AG04450 (cell line): Measurements from ENCODE around the gene SOBP. TPM values are rescaled to one million over a fixed set of nuclear protein-coding genes. Genes with fewer than 3 reads are reported as not detected.

Source experiments
- CTCF ChIA-PET: fragments of 300-600, 350-600 bp; formaldehyde crosslinking; extraction: SDS; loops from one replicate; lab custom pipeline; 2022; ENCODE audit warnings: antibody characterized with exemption, inconsistent platforms; lab: Charles Lee
- POLR2A ChIA-PET: fragments of 350-600 bp; formaldehyde crosslinking; extraction: SDS; loops from one replicate; lab custom pipeline; 2021; ENCODE audit warnings: antibody characterized with exemption, inconsistent platforms; lab: Yijun Ruan, JAX
- DNase-seq: peaks from one replicate; pipeline ENCODE4 v3.0.0-alpha.2; 2011; ENCODE audit warnings: low read depth, low spot score
- H3K27ac ChIP-seq: one replicate; pipeline ENCODE4 v1.5.1; 2012; ENCODE audit warnings: low read depth, low read length, control low read depth
- H3K27me3 ChIP-seq: one replicate; pipeline ENCODE4 v1.6.0; 2012; ENCODE audit warnings: low read length; ENCODE audit not compliant: control insufficient read depth, insufficient read depth
- H3K4me3 ChIP-seq: 2 replicates; pipeline ENCODE4 v1.5.1; 2011; ENCODE audit warnings: mild to moderate bottlenecking, low read depth, low read length, control low read depth
- H3K9me3 ChIP-seq: 2 replicates; pipeline ENCODE4 v1.5.1; 2012; ENCODE audit warnings: low read length; ENCODE audit not compliant: control insufficient read depth, insufficient read depth
- CTCF ChIP-seq: IDR thresholded peaks from 2 replicates; pipeline ENCODE4 v1.5.1; 2011; ENCODE audit warnings: low read depth, low read length, control low read depth, inconsistent platforms
- polyA plus RNA-seq: library from polyadenylated mRNA; depleted of rRNA; stranded (reverse); fragments of >200 nt; gene quantifications from 2 replicates; pipeline ENCODE4 v1.2.3, GENCODE V29; 2011

Gene SOBP
- polyA plus RNA-seq, 1 experiment = 0.76 TPM

- CTCF ChIA-PET = interaction anchor here (0.7 to 1.0 kb wide), 2 partner anchors 402 to 420 kb away, joined by 3 read pairs; no protein-coding TSS in a partner anchor
Measured at GRCh38 chr6:107533415-107534059, 43.6 kb downstream of the SOBP start.

GRCh38 chr6:107534571-107535141 is 44.7 kb downstream of the SOBP start:
- DNase-seq = no peak
- ChIA-PET CTCF (interaction anchor here (0.6 kb wide), 1 partner anchor 151 kb away, joined by 3 read pairs; no protein-coding TSS in a partner anchor), POLR2A (no interaction called here)
- Histone ChIP-seq H3K9me3 (no peaks in the 10 kb centered on the region), H3K27me3 (no peaks in the 10 kb centered on the region), H3K27ac (no peak overlapping the region), H3K4me3 (no peak overlapping the region)
- no peak for TF ChIP-seq CTCF

More at GRCh38 chr6:107533415-107534059, 43.6 kb downstream of the SOBP start:
- no peak overlapping the region for H3K27ac ChIP-seq
- no peak for DNase-seq
- H3K27me3 ChIP-seq = no peaks in the 10 kb centered on the region
- no peak for TF ChIP-seq CTCF
- H3K4me3 ChIP-seq = no peak overlapping the region
- POLR2A ChIA-PET = no interaction called here
- H3K9me3 ChIP-seq = no peaks in the 10 kb centered on the region

GRCh38 chr6:107535626-107536025 is 45.7 kb downstream of the SOBP start:
- no peak for TF ChIP-seq CTCF
- POLR2A ChIA-PET = interaction anchor here (0.7 kb wide), 1 partner anchor 34 kb away, joined by 6 read pairs; no protein-coding TSS in a partner anchor
- Histone ChIP-seq H3K4me3 (no peak overlapping the region), H3K9me3 (no peaks in the 10 kb centered on the region), H3K27ac (no peak overlapping the region), H3K27me3 (no peaks in the 10 kb centered on the region)
- no peak for DNase-seq
- CTCF ChIA-PET = interaction anchor here (0.5 to 0.6 kb wide), 2 partner anchors 150 to 446 kb away, joined by 3 read pairs; no protein-coding TSS in a partner anchor

GRCh38 chr6:107536180-107536961 is 46.5 kb downstream of the SOBP start:
- no peak overlapping the region for H3K27ac ChIP-seq
- ChIA-PET POLR2A (interaction anchor here (0.7 kb wide), 1 partner anchor 35 kb away, joined by 6 read pairs; no protein-coding TSS in a partner anchor), CTCF (interaction anchor here (0.5 kb wide), 1 partner anchor 445 kb away, joined by 3 read pairs; no protein-coding TSS in a partner anchor)
- H3K9me3 ChIP-seq = no peaks in the 10 kb centered on the region
- H3K4me3 ChIP-seq = no peak overlapping the region
- TF ChIP-seq CTCF = no peak
- H3K27me3 ChIP-seq = no peaks in the 10 kb centered on the region
- no peak for DNase-seq
